Aorta (tissue), 5 donors: Measurements from ENCODE around the gene ARID3A. TPM values are rescaled to one million over a fixed set of nuclear protein-coding genes. Genes with fewer than 3 reads are reported as not detected.
"Not testable (repeated sequence)": the region's sequence is repeated elsewhere in the genome, so short reads cannot be mapped to it uniquely, and the experiment has no call there.

ENCODE experiments used
- ATAC-seq: fragments of 200-7000 bp; cut with Tn5 transposase; one replicate; pipeline ENCODE4 v1.9.1; 2022; ENCODE audit warnings: moderate library complexity; ENCODE audit not compliant: low FRiP score
- DNase-seq, 2 donors: peaks; one replicate each; pipeline ENCODE4 v3.0.0-alpha.2; 2020
- H3K27ac ChIP-seq, 2 donors: one replicate each; pipeline ENCODE4 v1.5.1; 2013; ENCODE audit warnings: low read length in 2 of 2, mild to moderate bottlenecking in 2 of 2, moderate library complexity in 2 of 2, control low read depth in 1 of 2, inconsistent platforms in 1 of 2, low read depth in 1 of 2
- H3K27me3 ChIP-seq, 2 donors: one replicate each; pipeline ENCODE4 v1.6.1; 2013; ENCODE audit warnings: control low read depth in 1 of 2, low read length in 1 of 2, mild to moderate bottlenecking in 1 of 2, moderate library complexity in 1 of 2; ENCODE audit not compliant: insufficient read depth in 2 of 2, control insufficient read depth in 1 of 2
- H3K36me3 ChIP-seq, 2 donors: one replicate each; pipeline ENCODE4 v1.6.1; 2013; ENCODE audit warnings: control low read depth in 1 of 2, low read length in 1 of 2, mild to moderate bottlenecking in 1 of 2; ENCODE audit not compliant: insufficient read depth in 2 of 2, control insufficient read depth in 1 of 2
- H3K4me1 ChIP-seq, 2 donors: one replicate each; pipeline ENCODE4 v1.6.1; 2013; ENCODE audit warnings: low read length in 2 of 2, control low read depth in 1 of 2, mild to moderate bottlenecking in 1 of 2, moderate library complexity in 1 of 2; ENCODE audit not compliant: insufficient read depth in 2 of 2, control insufficient read depth in 1 of 2
- H3K4me3 ChIP-seq, 2 donors: one replicate each; pipeline ENCODE4 v1.5.1; 2013; ENCODE audit warnings: low read length in 2 of 2, control low read depth in 1 of 2, mild to moderate bottlenecking in 1 of 2
- H3K9me3 ChIP-seq: one replicate; pipeline ENCODE4 v1.6.1; 2013; ENCODE audit warnings: mild to moderate bottlenecking, low read length; ENCODE audit not compliant: control insufficient read depth
- WGBS, 2 donors: extraction: QIAGEN DNeasy Blood & Tissue Kit; methylation state at CpG; one replicate each; pipeline ENCODE4 v1.1.7; 2013; 5-methylcytosine and 5-hydroxymethylcytosine counted together
- intact Hi-C, 2 donors: fragments of 100-400 bp; cut with DNase I; formaldehyde crosslinking; loops; one replicate each; pipeline versions ENCODE4 v1.14.2 to v1.15.0; 2022
- long read RNA-seq, 2 donors: library from polyadenylated mRNA; unstranded; transcript quantifications; one replicate each; pipeline ENCODE4 v2.0.0, GENCODE V29; 2020 to 2021
- polyA plus RNA-seq, 2 donors: library from polyadenylated mRNA; stranded (reverse); fragments of 200-250 nt; gene quantifications; one replicate each; pipeline ENCODE4 v1.2.3, GENCODE V29; 2013
- total RNA-seq, 2 donors: library from RNA; stranded (reverse); fragmentation: NEBNext Ultra II Directional; extraction: Animal tissue kit (Norgen Biotek cat#: 25700); gene quantifications; one replicate each; pipeline ENCODE4 v1.2.1, GENCODE V29; 2021
- donor health status: healthy with polysubstance abuse.
- donor health status: Bipolar disorder and iron deficiency.
- donor health status: DM: no; HTN: no; CAD: no.
- donor health status: DM: no; HTN: no; CAD: no.
- donor health status: DM: yes; HTN: yes; CAD: no.

ARID3A gene, protein sequence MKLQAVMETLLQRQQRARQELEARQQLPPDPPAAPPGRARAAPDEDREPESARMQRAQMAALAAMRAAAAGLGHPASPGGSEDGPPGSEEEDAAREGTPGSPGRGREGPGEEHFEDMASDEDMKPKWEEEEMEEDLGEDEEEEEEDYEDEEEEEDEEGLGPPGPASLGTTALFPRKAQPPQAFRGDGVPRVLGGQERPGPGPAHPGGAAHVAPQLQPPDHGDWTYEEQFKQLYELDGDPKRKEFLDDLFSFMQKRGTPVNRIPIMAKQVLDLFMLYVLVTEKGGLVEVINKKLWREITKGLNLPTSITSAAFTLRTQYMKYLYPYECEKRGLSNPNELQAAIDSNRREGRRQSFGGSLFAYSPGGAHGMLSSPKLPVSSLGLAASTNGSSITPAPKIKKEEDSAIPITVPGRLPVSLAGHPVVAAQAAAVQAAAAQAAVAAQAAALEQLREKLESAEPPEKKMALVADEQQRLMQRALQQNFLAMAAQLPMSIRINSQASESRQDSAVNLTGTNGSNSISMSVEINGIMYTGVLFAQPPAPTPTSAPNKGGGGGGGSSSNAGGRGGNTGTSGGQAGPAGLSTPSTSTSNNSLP
- total RNA-seq (10 to 100 TPM in 1 of 2 donors, 1 to 10 TPM in 1; 9.3 to 13.8 TPM), polyA plus RNA-seq (1 to 10 TPM in 1 of 2 donors, under 1 TPM in 1; 0.97 to 1.3 TPM)
- long read RNA-seq, donor 1, partial matches to known transcripts, result 1 of 7 reads
- long read RNA-seq, donor 1, other reads (novel, unspliced or antisense), result 6 of 7 reads
- long read RNA-seq, donor 2, partial matches to known transcripts, result 2 of 14 reads
- long read RNA-seq, donor 2, other reads (novel, unspliced or antisense), result 12 of 14 reads

DNA sequence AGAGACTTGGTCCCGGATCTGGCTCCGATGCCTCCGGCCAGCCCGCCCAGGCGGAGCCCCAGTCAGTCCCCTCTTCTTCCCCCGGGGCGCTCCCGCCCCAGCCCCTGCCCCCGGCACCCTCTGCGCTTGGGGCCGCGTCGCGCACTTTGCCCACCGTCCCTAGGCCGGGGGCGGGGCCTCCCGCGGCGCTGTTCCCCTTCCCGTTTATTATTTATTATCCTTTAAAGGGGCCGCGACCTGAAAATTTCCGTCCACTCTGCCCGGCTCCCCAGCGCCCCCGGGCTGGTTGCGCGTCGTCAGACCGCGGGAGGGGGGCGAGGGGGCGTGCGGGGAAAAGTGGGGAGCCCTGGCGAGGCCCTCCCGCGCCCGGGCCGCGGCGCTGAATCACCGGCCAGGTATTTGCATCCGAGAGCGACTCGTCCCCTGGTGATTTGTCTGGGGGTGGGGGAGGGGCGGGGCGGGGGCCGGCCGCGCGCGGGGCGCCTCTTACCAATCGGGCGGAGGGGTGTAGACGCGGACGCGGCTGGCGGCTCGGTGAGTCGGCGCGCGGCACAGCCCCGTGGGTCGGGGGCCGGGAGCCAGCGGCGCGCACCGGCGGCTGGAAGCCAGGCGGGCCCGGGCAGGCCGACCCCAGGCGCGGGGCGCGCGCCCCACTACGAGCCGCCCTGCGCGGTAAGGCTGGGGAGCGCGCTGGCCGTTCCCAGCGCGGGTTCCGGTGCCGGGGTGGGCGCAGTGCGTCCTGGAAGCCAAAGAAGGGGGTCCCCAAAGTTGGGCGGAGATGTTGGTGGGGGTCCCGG is at the start of gene ARID3A:
Gene ARID3A, plus strand, starts transcription at position 510 of the 797 bp plus-strand sequence. CDS start 3,494 bp downstream, outside the sequence.
- Histone ChIP-seq H3K27ac (no peak within 1 kb of the TSS), H3K4me1 (no peaks in the 10 kb centered on the region), H3K9me3 (no peaks in the 10 kb centered on the region), H3K36me3 (no peaks in the 10 kb centered on the region), H3K27me3 (no peaks in the 10 kb centered on the region), H3K4me3 (peak within 1 kb of the TSS; percentile 77 to 90)
- DNase-seq (peak; percentile 88 to 92), ATAC-seq (peak; percentile 86)
- WGBS, 2 donors, result 0 to 1% methylated on average over 75 to 97 of the region's 97 CpGs
- intact Hi-C loops, result loop anchor here in 1 of 2 donors (10.0 kb wide), 1 partner anchor 261 kb away; the partner anchor contains the start of gene RNF126

DNA sequence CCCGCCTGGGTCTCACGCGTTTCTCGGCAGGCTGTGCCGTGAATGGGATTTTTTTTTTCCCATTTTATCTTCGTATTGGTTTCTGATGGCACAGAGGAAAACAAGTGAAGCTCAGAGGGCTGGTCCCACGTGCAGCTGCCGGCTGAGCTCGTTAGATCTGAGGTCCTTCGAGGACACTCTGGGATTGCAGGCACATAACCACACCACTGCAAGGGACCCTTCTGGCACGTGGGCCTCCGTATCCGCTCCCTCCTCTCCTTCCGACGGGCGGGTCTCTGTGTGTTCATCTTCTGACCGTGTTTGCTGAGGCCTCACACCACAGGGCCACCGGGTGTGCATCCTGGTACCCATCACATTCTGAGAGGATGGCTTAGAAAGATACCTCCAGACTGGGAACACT is 49.7 kb upstream of the ARID3A start:
- Histone ChIP-seq H3K36me3 (peaks cover 0 to 1% of the 10 kb centered on the region in 2 donors), H3K4me3 (no peak overlapping the region), H3K9me3 (no peaks in the 10 kb centered on the region), H3K4me1 (no peaks in the 10 kb centered on the region), H3K27me3 (no peaks in the 10 kb centered on the region), H3K27ac (no peak overlapping the region)
- DNase-seq (no peak), ATAC-seq (no peak)
- intact Hi-C loops, result no loop called here
- 74 to 80% methylated on average over 18 of the region's 18 CpGs for WGBS, 2 donors

DNA sequence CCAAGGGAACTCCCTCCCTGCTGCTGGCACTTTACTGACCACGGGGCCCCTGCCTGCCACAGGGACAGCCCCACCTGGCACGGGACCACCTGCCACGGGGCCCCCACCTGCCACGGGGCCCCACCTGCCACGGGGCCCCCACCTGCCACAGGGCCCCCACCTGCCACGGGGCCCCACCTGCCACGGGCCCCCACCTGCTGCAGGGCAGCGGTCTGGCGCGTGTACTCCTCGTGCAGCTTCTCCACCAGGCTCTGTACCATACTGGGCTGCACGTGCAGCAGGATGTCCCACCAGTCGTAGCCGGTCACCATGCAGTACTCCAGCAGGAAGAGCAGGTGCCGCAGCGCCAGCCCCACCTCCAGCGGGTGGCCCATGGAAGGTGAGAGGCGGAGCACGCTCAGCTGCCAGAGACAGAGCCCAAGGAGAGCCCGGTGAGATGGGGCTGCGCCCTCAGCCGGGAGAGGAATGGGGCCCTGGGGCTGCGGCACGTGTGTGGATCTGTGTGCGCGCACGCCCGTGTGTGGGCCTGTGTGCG is 49.0 kb upstream of the ARID3A start:
- no peak for ATAC-seq
- H3K27ac ChIP-seq, result no peak overlapping the region
- no peak overlapping the region for H3K4me3 ChIP-seq
- no peak for DNase-seq
- intact Hi-C loops, result no loop called here
- H3K27me3 ChIP-seq, result no peaks in the 10 kb centered on the region
- WGBS, 2 donors, result 92 to 94% methylated on average over 29 of the region's 29 CpGs
- no peaks in the 10 kb centered on the region for H3K9me3 ChIP-seq
- H3K4me1 ChIP-seq, result no peaks in the 10 kb centered on the region
- peaks cover 0 to 1% of the 10 kb centered on the region in 2 donors for H3K36me3 ChIP-seq

DNA sequence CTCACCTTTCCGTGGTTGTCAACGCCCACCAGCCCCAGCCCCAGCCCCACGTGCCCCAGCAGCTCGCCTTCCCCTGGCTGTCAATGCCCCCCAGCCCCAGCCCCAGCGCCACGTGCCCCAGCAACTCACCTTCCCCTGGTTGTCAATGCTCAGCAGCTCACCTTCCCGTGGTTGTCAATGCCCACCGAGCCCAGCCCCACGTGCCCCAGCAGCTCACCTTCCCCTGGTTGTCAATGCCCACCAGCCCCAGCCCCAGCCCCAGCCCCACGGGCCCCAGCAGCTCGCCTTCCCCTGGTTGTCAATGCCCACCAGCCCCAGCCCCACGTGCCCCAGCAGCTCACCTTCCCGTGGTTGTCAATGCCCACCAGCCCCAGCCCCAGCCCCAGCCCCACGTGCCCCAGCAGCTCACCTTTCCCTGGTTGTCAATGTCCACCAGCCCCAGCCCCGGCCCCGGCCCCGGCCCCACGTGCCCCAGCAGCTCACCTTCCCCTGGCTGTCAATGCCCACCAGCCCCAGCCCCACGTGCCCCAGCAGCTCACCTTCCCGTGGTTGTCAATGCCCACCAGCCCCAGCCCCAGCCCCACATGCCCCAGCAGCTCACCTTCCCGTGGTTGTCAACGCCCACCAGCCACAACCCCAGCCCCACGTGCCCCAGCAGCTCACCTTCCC is 47.7 kb upstream of the ARID3A start:
- H3K36me3 ChIP-seq, H3K4me3 ChIP-seq, ATAC-seq, intact Hi-C loops, DNase-seq, H3K27me3 ChIP-seq, H3K27ac ChIP-seq, H3K9me3 ChIP-seq, H3K4me1 ChIP-seq: not testable (repeated sequence)
- WGBS, 2 donors, result 84 to 89% methylated on average over 14 to 23 of the region's 23 CpGs

DNA sequence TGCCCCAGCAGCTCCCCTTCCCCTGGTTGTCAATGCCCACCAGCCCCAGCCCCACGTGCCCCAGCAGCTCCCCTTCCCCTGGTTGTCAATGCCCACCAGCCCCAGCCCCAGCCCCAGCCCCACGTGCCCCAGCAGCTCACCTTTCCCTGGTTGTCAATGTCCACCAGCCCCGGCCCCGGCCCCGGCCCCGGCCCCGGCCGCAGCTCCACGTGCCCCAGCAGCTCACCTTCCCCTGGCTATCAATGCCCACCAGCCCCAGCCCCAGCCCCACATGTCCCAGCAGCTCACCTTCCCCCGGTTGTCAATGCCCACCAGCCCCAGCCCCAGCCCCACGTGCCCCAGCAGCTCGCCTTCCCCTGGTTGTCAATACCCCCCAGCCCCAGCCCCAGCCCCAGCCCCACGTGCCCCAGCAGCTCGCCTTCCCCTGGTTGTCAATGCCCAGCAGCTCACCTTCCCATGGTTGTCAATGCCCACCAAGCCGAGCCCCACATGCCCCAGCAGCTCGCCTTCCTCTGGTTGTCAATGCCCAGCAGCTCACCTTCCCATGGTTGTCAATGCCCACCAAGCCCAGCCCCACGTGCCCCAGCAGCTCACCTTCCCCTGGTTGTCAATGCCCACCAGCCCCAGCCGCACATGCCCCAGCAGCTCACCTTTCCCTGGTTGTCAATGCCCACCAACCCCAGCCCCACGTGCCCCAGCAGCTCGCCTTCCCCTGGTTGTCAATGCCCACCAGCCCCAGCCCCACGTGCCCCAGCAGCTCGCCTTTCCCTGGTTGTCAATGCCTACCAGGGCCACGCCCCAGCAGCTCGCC is 46.9 kb upstream of the ARID3A start:
- DNase-seq, H3K27ac ChIP-seq, intact Hi-C loops, H3K27me3 ChIP-seq, ATAC-seq, H3K9me3 ChIP-seq, H3K36me3 ChIP-seq, H3K4me1 ChIP-seq, H3K4me3 ChIP-seq: not testable (repeated sequence)
- WGBS, 2 donors, result 86 to 89% methylated on average over 20 to 24 of the region's 24 CpGs

DNA sequence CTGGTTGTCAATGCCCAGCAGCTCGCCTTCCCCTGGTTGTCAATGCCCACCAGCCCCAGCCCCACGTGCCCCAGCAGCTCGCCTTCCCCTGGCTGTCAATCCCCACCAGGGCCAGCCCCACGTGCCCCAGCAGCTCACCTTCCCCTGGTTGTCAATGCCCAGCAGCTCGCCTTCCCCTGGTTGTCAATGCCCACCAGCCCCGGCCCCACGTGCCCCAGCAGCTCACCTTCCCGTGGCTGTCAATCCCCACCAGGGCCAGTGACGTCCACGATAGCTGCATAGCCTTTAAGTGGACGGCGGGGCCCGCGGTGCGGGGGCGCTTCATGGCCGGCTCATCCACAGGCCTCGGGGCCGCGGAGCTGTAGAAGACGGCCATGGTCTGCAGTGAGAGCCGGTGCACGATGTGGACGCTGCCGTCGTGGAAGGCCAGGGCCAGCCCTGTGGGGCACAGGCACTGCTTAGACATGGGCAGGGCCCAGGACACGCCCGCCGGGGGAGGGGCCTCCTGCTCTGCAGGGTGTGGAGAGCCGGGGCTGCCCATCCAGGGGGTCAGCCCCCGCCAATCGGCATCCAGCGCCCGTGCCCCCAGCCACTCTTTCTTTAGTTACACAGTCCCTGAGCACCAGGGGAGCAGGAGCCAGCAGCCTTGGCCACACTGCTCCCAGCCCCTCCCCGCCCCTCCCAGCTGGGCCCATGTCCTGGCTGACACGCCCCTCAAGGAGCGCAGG is 46.0 kb upstream of the ARID3A start:
- Histone ChIP-seq H3K27ac (no peak overlapping the region), H3K27me3 (no peaks in the 10 kb centered on the region), H3K36me3 (peaks cover 0 to 1% of the 10 kb centered on the region in 2 donors), H3K4me3 (no peak overlapping the region), H3K9me3 (no peaks in the 10 kb centered on the region), H3K4me1 (no peaks in the 10 kb centered on the region)
- ATAC-seq, result no peak
- intact Hi-C loops, result no loop called here
- 87 to 88% methylated on average over 34 to 37 of the region's 37 CpGs for WGBS, 2 donors
- no peak for DNase-seq

DNA sequence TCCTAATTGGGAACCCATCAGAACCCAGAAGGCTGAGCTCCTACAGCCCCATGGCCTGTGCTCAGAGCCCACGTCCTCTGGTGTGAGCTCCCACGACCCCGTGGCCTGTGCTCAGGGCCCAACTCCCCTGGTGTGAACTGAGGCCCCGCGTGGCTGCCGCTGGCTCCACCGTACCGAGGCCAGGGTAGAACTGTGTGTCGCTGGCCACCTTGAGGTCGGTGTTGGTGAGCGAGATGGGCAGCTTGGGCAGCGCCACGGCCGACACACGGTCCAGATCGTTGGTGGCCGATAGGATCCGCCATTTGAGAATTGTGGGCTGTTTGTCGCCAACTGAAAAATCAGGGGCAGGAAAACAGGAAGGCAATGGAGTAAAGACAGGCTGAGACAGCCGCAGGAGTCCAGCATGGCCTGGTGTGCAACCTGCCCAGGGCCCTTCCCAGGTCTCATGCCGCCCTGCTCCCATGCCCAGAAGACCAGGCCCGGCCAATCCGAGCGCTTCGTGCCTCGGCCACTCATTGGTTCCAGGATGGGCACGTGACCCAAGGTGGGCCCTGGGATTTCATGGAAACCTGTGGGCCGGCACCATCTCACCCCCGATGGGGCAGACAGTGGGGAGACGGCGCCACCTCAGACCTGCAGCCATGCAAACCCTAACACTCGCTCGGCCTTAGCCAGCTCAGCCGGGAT is 44.3 kb upstream of the ARID3A start:
- 98% methylated on average over 31 to 34 of the region's 34 CpGs for WGBS, 2 donors
- intact Hi-C loops, result no loop called here

More for the DNA sequence above, 44.3 kb upstream of the ARID3A start:
- Histone ChIP-seq H3K4me1 (no peaks in the 10 kb centered on the region), H3K27me3 (no peaks in the 10 kb centered on the region), H3K27ac (no peak overlapping the region), H3K4me3 (no peak overlapping the region), H3K36me3 (peaks cover 0 to 1% of the 10 kb centered on the region in 2 donors), H3K9me3 (no peaks in the 10 kb centered on the region)
- ATAC-seq, result no peak
- DNase-seq, result no peak
